ENCODE measurements around the gene HCFC1. TPM values are rescaled to one million over a fixed set of nuclear protein-coding genes. Genes with fewer than 3 reads are reported as not detected.

Gene HCFC1
- total RNA-seq, 6 experiments from 2014 or later: 15.2 to 32.5 (median 19.7) TPM

DNA sequence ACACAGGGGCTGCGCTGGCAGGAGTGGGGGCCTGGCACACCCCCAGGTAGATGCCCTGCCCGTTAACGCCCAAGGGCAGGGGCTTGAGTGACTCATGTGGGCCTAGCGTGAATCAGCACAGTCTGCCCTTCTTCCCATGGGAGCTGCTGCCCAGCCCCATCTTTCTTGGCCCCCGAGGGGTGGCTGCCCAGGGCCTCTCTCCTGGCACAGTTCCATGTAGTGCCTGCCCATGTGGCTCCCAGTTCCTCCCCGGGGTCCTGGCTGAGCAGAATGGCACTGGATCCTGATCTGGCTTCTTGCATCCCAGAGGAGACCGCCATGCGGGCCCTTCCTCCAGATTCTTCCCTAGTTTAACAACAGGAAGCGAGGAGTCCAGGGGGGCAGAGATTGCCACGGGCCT is 69.2 kb downstream of the HCFC1 start:
- Histone ChIP-seq H3K36me3 (no peaks in the 10 kb centered on the region), H3K27me3 (no peaks in the 10 kb centered on the region), H3K27ac (no peak overlapping the region), H3K4me1 (no peaks in the 10 kb centered on the region), H3K4me3 (no peak overlapping the region), H3K9me3 (no peaks in the 10 kb centered on the region)
- DNase-seq: no peak
- intact Hi-C loops (cut with DNase I): no loop called here
- WGBS (ENCODE audit: insufficient coverage, low coverage, low lambda C conversion rate, missing lambda C conversion rate): 18% methylated on average over 2 of the region's 10 CpGs
- TF ChIP-seq POLR2A (IDR thresholded peaks at IDR 0.05): no peak
- TF ChIP-seq, protein P1, sequence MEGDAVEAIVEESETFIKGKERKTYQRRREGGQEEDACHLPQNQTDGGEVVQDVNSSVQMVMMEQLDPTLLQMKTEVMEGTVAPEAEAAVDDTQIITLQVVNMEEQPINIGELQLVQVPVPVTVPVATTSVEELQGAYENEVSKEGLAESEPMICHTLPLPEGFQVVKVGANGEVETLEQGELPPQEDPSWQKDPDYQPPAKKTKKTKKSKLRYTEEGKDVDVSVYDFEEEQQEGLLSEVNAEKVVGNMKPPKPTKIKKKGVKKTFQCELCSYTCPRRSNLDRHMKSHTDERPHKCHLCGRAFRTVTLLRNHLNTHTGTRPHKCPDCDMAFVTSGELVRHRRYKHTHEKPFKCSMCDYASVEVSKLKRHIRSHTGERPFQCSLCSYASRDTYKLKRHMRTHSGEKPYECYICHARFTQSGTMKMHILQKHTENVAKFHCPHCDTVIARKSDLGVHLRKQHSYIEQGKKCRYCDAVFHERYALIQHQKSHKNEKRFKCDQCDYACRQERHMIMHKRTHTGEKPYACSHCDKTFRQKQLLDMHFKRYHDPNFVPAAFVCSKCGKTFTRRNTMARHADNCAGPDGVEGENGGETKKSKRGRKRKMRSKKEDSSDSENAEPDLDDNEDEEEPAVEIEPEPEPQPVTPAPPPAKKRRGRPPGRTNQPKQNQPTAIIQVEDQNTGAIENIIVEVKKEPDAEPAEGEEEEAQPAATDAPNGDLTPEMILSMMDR (IDR thresholded peaks at IDR 0.05): no peak
- no peak for ATAC-seq

DNA sequence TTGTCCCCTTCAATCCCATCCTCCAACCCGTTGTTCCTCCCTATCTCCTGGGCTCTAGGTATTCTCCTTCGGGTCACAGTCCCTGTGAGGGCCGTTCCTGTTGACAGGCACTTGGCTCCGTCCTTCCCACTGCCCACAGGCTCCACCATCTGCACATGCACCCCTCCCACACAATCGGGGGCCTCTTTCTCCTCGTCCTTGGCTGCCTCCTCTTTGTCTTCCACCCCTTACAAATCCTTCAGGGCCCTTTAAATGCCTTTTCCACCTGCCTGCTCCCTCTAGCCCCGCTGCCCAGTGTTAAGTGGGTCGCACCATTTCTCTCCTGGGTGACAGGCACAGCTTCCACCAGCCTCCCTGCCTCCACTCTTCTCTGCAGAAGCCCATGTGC is 69.9 kb downstream of the HCFC1 start:
- 41% methylated on average over 8 of the region's 8 CpGs for WGBS (ENCODE audit: insufficient coverage, low coverage, low lambda C conversion rate, missing lambda C conversion rate)
- no peak for ATAC-seq
- H3K9me3 ChIP-seq: no peaks in the 10 kb centered on the region

DNA sequence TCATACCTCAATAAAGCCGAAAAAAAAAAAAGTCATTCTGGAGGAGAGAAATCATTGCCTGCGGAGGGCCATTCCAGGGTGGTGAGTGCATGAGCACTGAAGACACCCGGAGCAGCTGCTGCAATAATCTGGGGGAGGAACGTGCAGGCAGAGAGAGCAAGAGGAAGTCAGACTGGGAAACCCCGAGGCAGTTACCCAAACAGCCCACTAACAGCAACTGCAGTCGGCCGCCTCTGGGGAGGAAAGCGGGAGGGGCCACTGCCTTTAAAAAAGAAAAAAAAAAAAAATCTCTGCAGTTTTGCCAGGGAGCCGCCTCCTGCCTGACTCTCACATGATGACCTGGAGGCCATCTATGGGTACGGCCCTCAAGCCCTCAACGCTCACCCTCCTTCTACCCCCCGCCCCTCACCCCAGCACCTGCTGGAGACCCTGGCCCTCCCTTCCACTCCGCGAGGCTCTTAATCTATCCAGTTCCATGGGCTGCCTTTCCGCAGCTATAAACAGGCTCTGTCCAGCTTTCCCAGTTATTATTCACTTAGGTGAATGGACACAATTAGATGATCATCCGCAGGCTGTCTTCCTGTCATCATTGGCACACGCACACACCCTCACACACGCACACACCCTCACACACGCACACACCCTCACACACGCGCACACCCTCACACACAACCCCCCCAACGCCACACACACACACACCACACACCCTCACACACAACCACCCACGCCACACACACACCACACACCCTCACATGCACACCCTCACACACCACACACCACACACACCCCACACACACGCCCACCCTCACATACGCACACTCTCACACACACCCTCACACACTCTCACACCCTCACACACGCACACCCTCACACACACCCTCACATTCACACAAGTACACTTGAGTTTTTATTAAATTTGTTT is 70.5 kb downstream of the HCFC1 start:
- Histone ChIP-seq H3K27ac (no peak overlapping the region), H3K27me3 (no peaks in the 10 kb centered on the region), H3K9me3 (no peaks in the 10 kb centered on the region), H3K4me3 (no peak overlapping the region), H3K36me3 (no peaks in the 10 kb centered on the region), H3K4me1 (no peaks in the 10 kb centered on the region)
- ATAC-seq: peak; percentile 26 to 63 (median 60)
- 43% methylated on average over 25 of the region's 26 CpGs for WGBS (ENCODE audit: insufficient coverage, low coverage, low lambda C conversion rate, missing lambda C conversion rate)
- TF ChIP-seq, protein P1 (IDR thresholded peaks at IDR 0.05): no peak
- TF ChIP-seq POLR2A (IDR thresholded peaks at IDR 0.05): no peak
- intact Hi-C loops (cut with DNase I): no loop called here
- peak in 1 of 3 donors; percentile 32 for DNase-seq

More for the DNA sequence above, 69.9 kb downstream of the HCFC1 start:
- Histone ChIP-seq H3K36me3 (no peaks in the 10 kb centered on the region), H3K27ac (no peak overlapping the region), H3K4me1 (no peaks in the 10 kb centered on the region), H3K27me3 (no peaks in the 10 kb centered on the region), H3K4me3 (no peak overlapping the region)
- no peak for DNase-seq
- intact Hi-C loops (cut with DNase I): no loop called here
- TF ChIP-seq POLR2A (IDR thresholded peaks at IDR 0.05): no peak
- TF ChIP-seq, protein P1 (IDR thresholded peaks at IDR 0.05): no peak

DNA sequence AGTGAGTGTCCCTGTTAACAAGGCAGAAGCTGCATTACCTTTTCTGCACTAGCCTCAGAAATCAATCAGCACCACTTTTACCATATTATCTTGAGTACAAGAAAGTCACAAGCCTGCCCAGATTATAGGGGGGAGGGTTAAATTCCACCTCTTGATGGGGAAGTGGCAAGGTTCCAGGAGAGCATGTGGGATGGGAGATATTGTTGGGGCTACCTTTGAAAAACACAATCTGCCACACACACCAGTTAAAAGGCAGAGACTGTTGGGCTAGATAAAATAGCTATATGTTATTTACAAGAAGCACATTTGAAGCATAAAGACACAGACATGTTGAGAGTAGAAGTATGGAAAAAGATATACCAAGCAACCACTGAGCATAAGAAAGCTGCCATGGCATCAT is 73.7 kb downstream of the HCFC1 start:
- DNase-seq: no peak
- TF ChIP-seq, protein P1 (IDR thresholded peaks at IDR 0.05): no peak
- no peak for TF ChIP-seq POLR2A (IDR thresholded peaks at IDR 0.05)
- Histone ChIP-seq H3K27ac (no peak overlapping the region), H3K27me3 (no peaks in the 10 kb centered on the region), H3K4me3 (no peak overlapping the region), H3K4me1 (no peaks in the 10 kb centered on the region), H3K9me3 (no peaks in the 10 kb centered on the region), H3K36me3 (no peaks in the 10 kb centered on the region)
- intact Hi-C loops (cut with DNase I): no loop called here
- ATAC-seq: no peak

MicroRNA genes within 50 kb of the gene (microRNA counts, 767-probe panel; counts per million panel counts)
- microRNA hsa-miR-718: 237 counts per million

Small RNA genes lying within 50 kb of the gene (microRNA-seq; reads per million reads assigned to microRNA genes)
- gene MIR3202-1 (0 reads per million in 2 donors), gene MIR3202-2 (0 reads per million in 2 donors), gene MIR718 (0 to 0.29 reads per million in 2 donors)

Small RNA genes lying within 50 kb of the gene (small RNA-seq; reads per million reads assigned to genes)
- 0 reads per million in 2 experiments for gene MIR3202-1

Other genes starting within 250 kb of the HCFC1 start
- gene BCAP31, start 247.4 kb downstream of the HCFC1 start, total RNA-seq: 100 to 1,000 TPM; 100 to 126 (median 107) TPM
- 10 to 100 TPM in 4 of 6 experiments, 1 to 10 TPM in 2; 8.0 to 20.8 (median 10.9) TPM for gene ABCD1, start 247.0 kb downstream of the HCFC1 start, total RNA-seq
- 1 to 10 TPM in 3 of 6 experiments, under 1 TPM in 3; 0.55 to 1.7 (median 0.94) TPM for gene PLXNB3, start 207.6 kb downstream of the HCFC1 start, total RNA-seq
- gene SRPK3, start 190.8 kb downstream of the HCFC1 start, total RNA-seq: not detected
- gene IDH3G, start 177.4 kb downstream of the HCFC1 start, total RNA-seq: 10 to 100 TPM; 19.4 to 70.1 (median 27.4) TPM
- gene SSR4, start 177.2 kb downstream of the HCFC1 start, total RNA-seq: 100 to 1,000 TPM; 150 to 221 (median 205) TPM
- 1 to 10 TPM in 5 of 6 experiments, under 1 TPM in 1; 0.61 to 2.3 (median 1.5) TPM for gene PDZD4, start 141.3 kb downstream of the HCFC1 start, total RNA-seq
- under 1 TPM in 4 of 6 experiments, not detected in 2; 0.33 to 0.64 (median 0.47) TPM for gene L1CAM, start 85.6 kb downstream of the HCFC1 start, total RNA-seq
- under 1 TPM in 1 of 6 experiments, not detected in 5; 0.31 TPM for gene AVPR2, start 67.1 kb downstream of the HCFC1 start, total RNA-seq
- 10 to 100 TPM in 2 of 6 experiments, 1 to 10 TPM in 4; 5.5 to 11.9 (median 8.7) TPM for gene ARHGAP4, start 45.6 kb downstream of the HCFC1 start, total RNA-seq
- 10 to 100 TPM; 36.1 to 56.2 (median 39.7) TPM for gene NAA10, start 36.8 kb downstream of the HCFC1 start, total RNA-seq
- 1 to 10 TPM; 2.2 to 9.1 (median 5.2) TPM for gene RENBP, start 27.2 kb downstream of the HCFC1 start, total RNA-seq
- gene TMEM187, start 936 bp upstream of the HCFC1 start, total RNA-seq: 10 to 100 TPM in 1 of 6 experiments, 1 to 10 TPM in 5; 3.8 to 10.3 (median 5.9) TPM
- 10 to 100 TPM; 27.4 to 77.7 (median 41.4) TPM for gene IRAK1, start 48.1 kb upstream of the HCFC1 start, total RNA-seq
- gene MECP2, start 125.9 kb upstream of the HCFC1 start, total RNA-seq: 10 to 100 TPM; 14.1 to 18.4 (median 16.0) TPM
- gene OPN1LW, start 172.4 kb upstream of the HCFC1 start, total RNA-seq: not detected
- not detected for gene OPN1MW, start 210.8 kb upstream of the HCFC1 start, total RNA-seq
- gene OPN1MW2, start 247.9 kb upstream of the HCFC1 start, total RNA-seq: not detected

All from right lobe of liver (tissue), 6 donors.